Ascending aorta (tissue), 2 donors: ENCODE measurements around the gene CHAT. TPM values are rescaled to one million over a fixed set of nuclear protein-coding genes. Genes with fewer than 3 reads are reported as not detected.

Experiments
- DNase-seq, 2 donors: peaks; one replicate each; pipeline ENCODE4 v3.0.0-alpha.2; 2019; ENCODE audit warnings: low spot score in 2 of 2
- H3K27ac ChIP-seq, 2 donors: fragments of 200-600 bp; sonication (generic); one replicate each; pipeline ENCODE4 v1.5.1; 2016 to 2017; ENCODE audit warnings: mild to moderate bottlenecking in 1 of 2
- H3K27me3 ChIP-seq: fragments of 200-600 bp; sonication (generic); one replicate; pipeline ENCODE4 v1.5.1; 2017
- H3K36me3 ChIP-seq, 2 donors: fragments of 200-600 bp; sonication (generic); one replicate each; pipeline ENCODE4 v1.5.1; 2016
- H3K4me1 ChIP-seq, 2 donors: fragments of 200-600 bp; sonication (generic); one replicate each; pipeline ENCODE4 v1.5.1; 2016 to 2017; ENCODE audit warnings: mild to moderate bottlenecking in 1 of 2
- H3K4me3 ChIP-seq, 2 donors: fragments of 200-600 bp; sonication (generic); one replicate each; pipeline ENCODE4 v1.5.1; 2016 to 2017; ENCODE audit warnings: mild to moderate bottlenecking in 1 of 2
- H3K9me3 ChIP-seq, 2 donors: fragments of 200-600 bp; sonication (generic); one replicate each; pipeline ENCODE4 v1.5.1; 2016
- CTCF ChIP-seq, 3 experiments: fragments of 200-600 bp in 2 of 3; fragments of 450-650 bp in 1 of 3; sonication (generic) in 2 of 3; IDR thresholded peaks; one replicate each; pipeline ENCODE4 v1.5.1; 2016 to 2019; ENCODE audit warnings: antibody characterized with exemption in 3 of 3, mild to moderate bottlenecking in 1 of 3, moderate library complexity in 1 of 3
- intact Hi-C: fragments of 100-400 bp; cut with DNase I; formaldehyde crosslinking; loops from one replicate; pipeline ENCODE4 v1.15.1; 2023
- total RNA-seq: library from RNA; depleted of rRNA; stranded (reverse); fragments of >200 nt; gene quantifications from one replicate; pipeline ENCODE4 v1.1.0, GENCODE V29; 2016

CHAT gene
- total RNA-seq, 1 donor from 2014 or later: not detected

GRCh38 chr10:49645417-49645816 lies 31.6 kb downstream of the CHAT start:
- H3K4me1 ChIP-seq: no peaks in the 10 kb centered on the region
- no peak overlapping the region for H3K4me3 ChIP-seq
- TF ChIP-seq CTCF (IDR thresholded peaks at IDR 0.05): no peak
- no peaks in the 10 kb centered on the region for H3K36me3 ChIP-seq
- intact Hi-C loops: no loop called here
- H3K27ac ChIP-seq: no peak overlapping the region
- no peaks in the 10 kb centered on the region for H3K9me3 ChIP-seq
- H3K27me3 ChIP-seq: no peaks in the 10 kb centered on the region
- peak in 1 of 2 donors; percentile 27 for DNase-seq

- Histone ChIP-seq H3K27ac (no peak overlapping the region), H3K4me1 (no peaks in the 10 kb centered on the region), H3K36me3 (no peaks in the 10 kb centered on the region), H3K4me3 (no peak overlapping the region), H3K27me3 (no peaks in the 10 kb centered on the region), H3K9me3 (no peaks in the 10 kb centered on the region)
- DNase-seq: peak in 1 of 2 donors; percentile 30
- TF ChIP-seq CTCF (IDR thresholded peaks at IDR 0.05): no peak
- intact Hi-C loops: no loop called here
These were observed 32.3 kb downstream of the CHAT start for GRCh38 chr10:49645871-49646870.

- intact Hi-C loops: no loop called here
- Histone ChIP-seq H3K4me3 (no peak overlapping the region), H3K27ac (no peak overlapping the region), H3K36me3 (no peaks in the 10 kb centered on the region), H3K27me3 (no peaks in the 10 kb centered on the region), H3K9me3 (no peaks in the 10 kb centered on the region), H3K4me1 (no peaks in the 10 kb centered on the region)
- no peak for TF ChIP-seq CTCF (IDR thresholded peaks at IDR 0.05)
- DNase-seq: peak in 1 of 2 donors; percentile 12
These were observed 33.7 kb downstream of the CHAT start for GRCh38 chr10:49647554-49647953.

- H3K27me3 ChIP-seq: no peaks in the 10 kb centered on the region
- DNase-seq: peak in 1 of 2 donors; percentile 38
- no peak for TF ChIP-seq CTCF (IDR thresholded peaks at IDR 0.05)
- no peak overlapping the region for H3K4me3 ChIP-seq
- H3K27ac ChIP-seq: no peak overlapping the region
- intact Hi-C loops: no loop called here
- no peaks in the 10 kb centered on the region for H3K4me1 ChIP-seq
- no peaks in the 10 kb centered on the region for H3K36me3 ChIP-seq
- H3K9me3 ChIP-seq: no peaks in the 10 kb centered on the region
These were observed 34.4 kb downstream of the CHAT start for GRCh38 chr10:49647985-49648795.

- Histone ChIP-seq H3K27ac (no peak overlapping the region), H3K9me3 (no peaks in the 10 kb centered on the region), H3K4me3 (no peak overlapping the region), H3K4me1 (no peaks in the 10 kb centered on the region), H3K27me3 (no peaks in the 10 kb centered on the region), H3K36me3 (no peaks in the 10 kb centered on the region)
- TF ChIP-seq CTCF (IDR thresholded peaks at IDR 0.05): no peak
- DNase-seq: peak in 1 of 2 donors; percentile 37
- intact Hi-C loops: no loop called here
These were observed 35.5 kb downstream of the CHAT start for GRCh38 chr10:49649294-49649693.
